HFFc6 (cell line): ENCODE results near the gene CPNE7. TPM values are rescaled to one million over a fixed set of nuclear protein-coding genes. Genes with fewer than 3 reads are reported as not detected.

Experiments used
- DNase-seq: peaks from one replicate; pipeline ENCODE4 v3.0.0-alpha.2; 2018
- H3K27ac Mint-ChIP-seq: 2 replicates; pipeline ENCODE4 v1.8.0; 2020; ENCODE audit warnings: mild to moderate bottlenecking, mixed read lengths
- H3K27me3 Mint-ChIP-seq: 2 replicates; pipeline ENCODE4 v1.8.0; 2021; ENCODE audit warnings: mild to moderate bottlenecking, moderate library complexity, mixed read lengths; ENCODE audit not compliant: insufficient read depth
- H3K36me3 Mint-ChIP-seq: 2 replicates; pipeline ENCODE4 v1.8.0; 2021; ENCODE audit warnings: low read depth, mixed read lengths
- H3K4me1 Mint-ChIP-seq: 2 replicates; pipeline ENCODE4 v1.8.0; 2020; ENCODE audit warnings: low read depth, mixed read lengths
- H3K4me3 Mint-ChIP-seq: 2 replicates; pipeline ENCODE4 v1.8.0; 2020; ENCODE audit warnings: mild to moderate bottlenecking, moderate library complexity, mixed read lengths
- H3K9me3 Mint-ChIP-seq: 2 replicates; pipeline ENCODE4 v1.8.0; 2020; ENCODE audit warnings: mild to moderate bottlenecking, mixed read lengths
- total RNA-seq, 6 experiments: library from RNA; stranded (reverse); fragmentation: NEBNext Ultra II Directional; extraction: Animal tissue kit (Norgen Biotek cat#: 25700); gene quantifications; 2 replicates in 1 of 6; 3 replicates in 5 of 6; pipeline ENCODE4 v1.2.3, GENCODE V29; 2021
- TF ChIP-seq, protein P1 (sequence below): fragments of 200-600 bp; sonication (generic); IDR thresholded peaks from 2 replicates; pipeline ENCODE4 v1.5.0; 2021; ENCODE audit warnings: antibody characterized with exemption, mild to moderate bottlenecking

The CPNE7 gene
- total RNA-seq, 6 experiments from 2014 or later, result 17.6 to 22.2 (median 19.3) TPM

GRCh38 chr16:89605186-89605970 lies 29.8 kb downstream of the CPNE7 start:
- DNase-seq, result no peak
- H3K4me3 Mint-ChIP-seq, result no peak overlapping the region
- H3K9me3 Mint-ChIP-seq, result no peaks in the 10 kb centered on the region
- no peak overlapping the region for H3K27ac Mint-ChIP-seq
- TF ChIP-seq, protein P1, sequence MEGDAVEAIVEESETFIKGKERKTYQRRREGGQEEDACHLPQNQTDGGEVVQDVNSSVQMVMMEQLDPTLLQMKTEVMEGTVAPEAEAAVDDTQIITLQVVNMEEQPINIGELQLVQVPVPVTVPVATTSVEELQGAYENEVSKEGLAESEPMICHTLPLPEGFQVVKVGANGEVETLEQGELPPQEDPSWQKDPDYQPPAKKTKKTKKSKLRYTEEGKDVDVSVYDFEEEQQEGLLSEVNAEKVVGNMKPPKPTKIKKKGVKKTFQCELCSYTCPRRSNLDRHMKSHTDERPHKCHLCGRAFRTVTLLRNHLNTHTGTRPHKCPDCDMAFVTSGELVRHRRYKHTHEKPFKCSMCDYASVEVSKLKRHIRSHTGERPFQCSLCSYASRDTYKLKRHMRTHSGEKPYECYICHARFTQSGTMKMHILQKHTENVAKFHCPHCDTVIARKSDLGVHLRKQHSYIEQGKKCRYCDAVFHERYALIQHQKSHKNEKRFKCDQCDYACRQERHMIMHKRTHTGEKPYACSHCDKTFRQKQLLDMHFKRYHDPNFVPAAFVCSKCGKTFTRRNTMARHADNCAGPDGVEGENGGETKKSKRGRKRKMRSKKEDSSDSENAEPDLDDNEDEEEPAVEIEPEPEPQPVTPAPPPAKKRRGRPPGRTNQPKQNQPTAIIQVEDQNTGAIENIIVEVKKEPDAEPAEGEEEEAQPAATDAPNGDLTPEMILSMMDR, result no peak
- H3K27me3 Mint-ChIP-seq, result peaks cover 2% of the 10 kb centered on the region; the same call in 1 of the 2 replicates
- H3K4me1 Mint-ChIP-seq, result peaks cover 15% of the 10 kb centered on the region
- no peaks in the 10 kb centered on the region for H3K36me3 Mint-ChIP-seq

- H3K9me3 Mint-ChIP-seq, result no peaks in the 10 kb centered on the region
- no peak overlapping the region for H3K27ac Mint-ChIP-seq
These were observed 30.4 kb downstream of the CPNE7 start for GRCh38 chr16:89606006-89606405.

DNA sequence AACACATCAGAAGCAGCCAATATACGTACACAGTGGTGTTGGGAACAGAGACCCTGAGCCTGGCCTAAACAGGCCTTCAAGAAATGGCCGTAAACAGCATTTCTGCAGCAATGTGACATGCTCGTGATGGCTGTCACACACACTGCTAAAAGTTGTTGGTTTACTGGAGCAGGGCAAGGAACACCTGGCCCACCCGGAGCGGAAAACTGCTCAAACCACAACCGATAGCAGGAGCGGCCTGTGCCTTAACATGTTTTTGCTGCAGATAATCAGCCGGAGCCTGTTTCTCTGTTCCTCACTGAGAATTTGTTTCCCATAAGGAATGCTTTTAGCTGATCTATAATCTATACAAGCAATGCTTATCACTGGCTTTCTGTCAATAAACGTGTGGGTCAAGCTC lies 31.9 kb downstream of the CPNE7 start:
- Mint-ChIP-seq H3K9me3 (no peaks in the 10 kb centered on the region), H3K27ac (no peak overlapping the region), H3K27me3 (peaks cover 6% of the 10 kb centered on the region; the same call in 1 of the 2 replicates), H3K4me3 (no peak overlapping the region), H3K4me1 (peaks cover 8% of the 10 kb centered on the region), H3K36me3 (no peaks in the 10 kb centered on the region)
- no peak for DNase-seq
- TF ChIP-seq, protein P1, result no peak

More at GRCh38 chr16:89606006-89606405, 30.4 kb downstream of the CPNE7 start:
- TF ChIP-seq, protein P1, result no peak
- Mint-ChIP-seq H3K36me3 (no peaks in the 10 kb centered on the region), H3K4me3 (no peak overlapping the region), H3K27me3 (peaks cover 2% of the 10 kb centered on the region; the same call in 1 of the 2 replicates), H3K4me1 (peaks cover 15% of the 10 kb centered on the region)
- no peak for DNase-seq

- Mint-ChIP-seq H3K36me3 (no peaks in the 10 kb centered on the region), H3K4me1 (peaks cover 8% of the 10 kb centered on the region), H3K27me3 (peaks cover 12% of the 10 kb centered on the region; the same call in 1 of the 2 replicates), H3K4me3 (no peak overlapping the region), H3K27ac (no peak overlapping the region), H3K9me3 (no peaks in the 10 kb centered on the region)
- TF ChIP-seq, protein P1, result no peak
- DNase-seq, result no peak
These were observed 32.6 kb downstream of the CPNE7 start for GRCh38 chr16:89607937-89608740.

GRCh38 chr16:89610108-89610453 lies 34.5 kb downstream of the CPNE7 start:
- H3K27ac Mint-ChIP-seq, result no peak overlapping the region
- TF ChIP-seq, protein P1, result no peak
- H3K4me3 Mint-ChIP-seq, result no peak overlapping the region
- H3K27me3 Mint-ChIP-seq, result peaks cover 12% of the 10 kb centered on the region
- H3K9me3 Mint-ChIP-seq, result no peaks in the 10 kb centered on the region
- peaks cover 7% of the 10 kb centered on the region; the same call in 1 of the 2 replicates for H3K4me1 Mint-ChIP-seq
- no peak for DNase-seq
- no peaks in the 10 kb centered on the region for H3K36me3 Mint-ChIP-seq
